BLaER1 treated with 17β-estradiol and CSF1 and Interleukin-3, amounts not matched to agents 10 nM and 100 nM (cell line): ENCODE data around the gene ZC3H10.

Experiments
- H3K27ac ChIP-seq, 11 experiments: shearing (Covaris generic); formaldehyde crosslinking; 2 replicates each; pipeline ENCODE4 v1.8.1; 2022
- H3K27me3 ChIP-seq, 11 experiments: shearing (Covaris generic); formaldehyde crosslinking; 2 replicates each; pipeline ENCODE4 v1.8.1; 2022
- H3K36me3 ChIP-seq, 11 experiments: shearing (Covaris generic); formaldehyde crosslinking; 2 replicates each; pipeline ENCODE4 v1.8.1; 2022
- H3K4me1 ChIP-seq, 10 experiments: shearing (Covaris generic); formaldehyde crosslinking; 2 replicates each; pipeline ENCODE4 v1.8.1; 2022
- H3K4me2 ChIP-seq, 11 experiments: shearing (Covaris generic); formaldehyde crosslinking; 2 replicates each; pipeline ENCODE4 v1.8.1; 2022
- H3K4me3 ChIP-seq, 10 experiments: shearing (Covaris generic); formaldehyde crosslinking; 2 replicates each; pipeline ENCODE4 v1.8.1; 2022
- H3K9ac ChIP-seq, 11 experiments: shearing (Covaris generic); formaldehyde crosslinking; 2 replicates each; pipeline ENCODE4 v1.8.1; 2022
- H3K9me3 ChIP-seq, 11 experiments: shearing (Covaris generic); formaldehyde crosslinking; replicated peaks in 1 of 11; 2 replicates each; pipeline ENCODE4 v1.8.1; 2022
- H4K20me1 ChIP-seq, 11 experiments: shearing (Covaris generic); formaldehyde crosslinking; 2 replicates each; pipeline ENCODE4 v1.8.1; 2022
- Cebpa-rat ChIP-seq, 11 experiments: shearing (Covaris generic); IDR thresholded peaks; 2 replicates each; pipeline ENCODE4 v1.8.1; 2022

The ZC3H10 gene

GRCh38 chr12:56161690-56162351 is 43.8 kb downstream of the ZC3H10 start:
- peaks cover 24 to 40% (median 31%) of the 10 kb centered on the region in 10 experiments for H3K4me1 ChIP-seq
- no peaks in the 10 kb centered on the region for H3K9me3 ChIP-seq
- H3K36me3 ChIP-seq, result peaks cover 74 to 78% (median 77%) of the 10 kb centered on the region in 11 experiments
- H4K20me1 ChIP-seq, result peaks cover 48 to 81% (median 64%) of the 10 kb centered on the region in 11 experiments
- TF ChIP-seq Cebpa-rat (IDR thresholded peaks at IDR 0.05), result no peak
- peak overlapping the region in 3 of 11 experiments; percentile 93 to 97 (median 97); a peak in 3 of 22 replicates for H3K27ac ChIP-seq
- peak overlapping the region in 4 of 10 experiments; percentile 86 to 99 (median 96); a peak in 4 of 20 replicates for H3K4me3 ChIP-seq
- peak overlapping the region in 10 of 11 experiments; percentile 93 to 98 (median 94); a peak in 18 of 22 replicates for H3K9ac ChIP-seq
- peak overlapping the region; percentile 90 to 100 (median 98); a peak in 16 of 22 replicates for H3K4me2 ChIP-seq
- H3K27me3 ChIP-seq, result no peaks in the 10 kb centered on the region

GRCh38 chr12:56162468-56163290 is 44.6 kb downstream of the ZC3H10 start:
- no peak for TF ChIP-seq Cebpa-rat (IDR thresholded peaks at IDR 0.05)
- Histone ChIP-seq H3K9me3 (no peaks in the 10 kb centered on the region), H4K20me1 (peaks cover 48 to 86% (median 64%) of the 10 kb centered on the region in 11 experiments), H3K4me2 (peak overlapping the region in 1 of 11 experiments; percentile 97; a peak in 1 of 22 replicates), H3K9ac (peak overlapping the region in 5 of 11 experiments; percentile 1 to 93 (median 39); a peak in 8 of 22 replicates), H3K36me3 (peaks cover 83 to 87% (median 85%) of the 10 kb centered on the region in 11 experiments), H3K4me1 (peaks cover 21 to 32% (median 26%) of the 10 kb centered on the region in 10 experiments), H3K27me3 (no peaks in the 10 kb centered on the region), H3K4me3 (no peak overlapping the region), H3K27ac (no peak overlapping the region)

- H3K27me3 ChIP-seq, result no peaks in the 10 kb centered on the region
- peaks cover 93 to 98% (median 96%) of the 10 kb centered on the region in 11 experiments for H3K36me3 ChIP-seq
- no peak overlapping the region for H3K4me2 ChIP-seq
- H3K9ac ChIP-seq, result peak overlapping the region in 1 of 11 experiments; percentile 18; a peak in 1 of 22 replicates
- H3K9me3 ChIP-seq, result no peaks in the 10 kb centered on the region
- peaks cover 46 to 90% (median 64%) of the 10 kb centered on the region in 11 experiments for H4K20me1 ChIP-seq
- TF ChIP-seq Cebpa-rat (IDR thresholded peaks at IDR 0.05), result no peak
- H3K4me3 ChIP-seq, result no peak overlapping the region
- no peak overlapping the region for H3K27ac ChIP-seq
- peaks cover 21 to 32% (median 26%) of the 10 kb centered on the region in 10 experiments for H3K4me1 ChIP-seq
These were observed 45.7 kb downstream of the ZC3H10 start for GRCh38 chr12:56163533-56164344.

GRCh38 chr12:56164345-56164729 is 46.3 kb downstream of the ZC3H10 start:
- Histone ChIP-seq H3K9ac (no peak overlapping the region), H3K27ac (no peak overlapping the region), H3K9me3 (no peaks in the 10 kb centered on the region), H3K4me2 (no peak overlapping the region), H3K4me1 (peaks cover 20 to 35% (median 24%) of the 10 kb centered on the region in 10 experiments), H4K20me1 (peaks cover 41 to 86% (median 59%) of the 10 kb centered on the region in 11 experiments), H3K27me3 (no peaks in the 10 kb centered on the region), H3K36me3 (peaks cover 99 to 100% (median 100%) of the 10 kb centered on the region in 11 experiments), H3K4me3 (no peak overlapping the region)
- no peak for TF ChIP-seq Cebpa-rat (IDR thresholded peaks at IDR 0.05)

GRCh38 chr12:56165369-56165768 is 47.3 kb downstream of the ZC3H10 start:
- no peak overlapping the region for H3K4me3 ChIP-seq
- H3K36me3 ChIP-seq, result peaks cover 99 to 100% (median 100%) of the 10 kb centered on the region in 11 experiments
- H3K27ac ChIP-seq, result no peak overlapping the region
- H3K4me1 ChIP-seq, result peaks cover 10 to 33% (median 15%) of the 10 kb centered on the region in 10 experiments
- no peaks in the 10 kb centered on the region for H3K27me3 ChIP-seq
- no peak overlapping the region for H3K4me2 ChIP-seq
- no peaks in the 10 kb centered on the region for H3K9me3 ChIP-seq
- H3K9ac ChIP-seq, result no peak overlapping the region
- no peak for TF ChIP-seq Cebpa-rat (IDR thresholded peaks at IDR 0.05)
- H4K20me1 ChIP-seq, result peaks cover 30 to 85% (median 49%) of the 10 kb centered on the region in 11 experiments

- Histone ChIP-seq H3K36me3 (peaks cover 99 to 100% (median 100%) of the 10 kb centered on the region in 11 experiments), H3K4me2 (0 out of 22 replicates have a peak overlapping the region, but pooled peaks of 1 of the 11 experiments have one; percentile 0)
- no peak for TF ChIP-seq Cebpa-rat (IDR thresholded peaks at IDR 0.05)
These were observed 51.2 kb downstream of the ZC3H10 start for GRCh38 chr12:56169229-56169759.

GRCh38 chr12:56172839-56173238 is 54.8 kb downstream of the ZC3H10 start:
- Histone ChIP-seq H3K4me3 (no peak overlapping the region), H3K27ac (no peak overlapping the region), H4K20me1 (peaks cover 0 to 15% (median 0%) of the 10 kb centered on the region in 11 experiments; a peak in 5 of 22 replicates), H3K4me1 (peaks cover 0 to 10% (median 0%) of the 10 kb centered on the region in 10 experiments; a peak in 4 of 20 replicates), H3K9me3 (no peaks in the 10 kb centered on the region), H3K4me2 (no peak overlapping the region), H3K36me3 (peaks cover 98 to 100% (median 100%) of the 10 kb centered on the region in 11 experiments), H3K27me3 (no peaks in the 10 kb centered on the region), H3K9ac (no peak overlapping the region)
- TF ChIP-seq Cebpa-rat (IDR thresholded peaks at IDR 0.05), result no peak

More at GRCh38 chr12:56169229-56169759, 51.2 kb downstream of the ZC3H10 start:
- Histone ChIP-seq H3K9ac (peak overlapping the region in 1 of 11 experiments; percentile 13; a peak in 2 of 22 replicates), H3K4me1 (peaks cover 0 to 10% (median 0%) of the 10 kb centered on the region in 10 experiments; a peak in 4 of 20 replicates), H3K27me3 (no peaks in the 10 kb centered on the region), H4K20me1 (peaks cover 5 to 45% (median 16%) of the 10 kb centered on the region in 11 experiments; a peak in 15 of 22 replicates), H3K9me3 (no peaks in the 10 kb centered on the region), H3K27ac (no peak overlapping the region; a peak in 1 of 22 replicates), H3K4me3 (no peak overlapping the region)
